ENCODE data around the gene AMMECR1. TPM values are rescaled to one million over a fixed set of nuclear protein-coding genes. Genes with fewer than 3 reads are reported as not detected.

AMMECR1 gene
- total and polyA plus RNA-seq, 5 experiments from 2014 or later = 4.7 to 12.1 (median 6.6) TPM

DNA sequence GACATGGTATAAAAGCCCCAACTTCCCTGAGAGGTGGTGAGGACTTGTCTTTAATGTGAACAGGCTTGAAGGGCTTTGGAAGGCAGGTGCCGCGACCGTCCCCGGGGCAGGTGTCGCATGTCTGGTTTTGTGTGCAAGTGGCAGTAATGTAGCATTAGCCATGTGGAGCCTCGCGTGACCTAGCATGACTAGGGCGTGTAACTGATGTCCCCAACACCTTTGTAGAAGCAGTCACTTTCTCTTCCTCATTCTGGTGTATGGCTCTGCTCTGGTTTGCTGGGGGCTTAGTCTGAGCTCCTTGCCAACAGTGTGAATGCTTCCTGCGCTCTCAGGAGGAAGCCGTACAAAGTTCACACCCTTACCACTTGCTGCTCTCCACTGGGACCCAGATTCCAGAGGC, 145.7 kb downstream of the AMMECR1 start:
- Mint-ChIP-seq H3K4me3 (no peak overlapping the region), H3K36me3 (peaks cover 0 to 26% (median 6%) of the 10 kb centered on the region in 3 donors), H3K27ac (peak overlapping the region in 1 of 10 donors; percentile 67), H3K27me3 (no peaks in the 10 kb centered on the region), H3K9me3 (no peaks in the 10 kb centered on the region), H3K4me1 (peaks cover 0 to 6% (median 3%) of the 10 kb centered on the region in 4 donors)
- POLR2A ChIA-PET = no interaction called here
- DNase-seq = peak in 1 of 10 donors; percentile 4
- ATAC-seq = peak in 1 of 2 donors; percentile 28

DNA sequence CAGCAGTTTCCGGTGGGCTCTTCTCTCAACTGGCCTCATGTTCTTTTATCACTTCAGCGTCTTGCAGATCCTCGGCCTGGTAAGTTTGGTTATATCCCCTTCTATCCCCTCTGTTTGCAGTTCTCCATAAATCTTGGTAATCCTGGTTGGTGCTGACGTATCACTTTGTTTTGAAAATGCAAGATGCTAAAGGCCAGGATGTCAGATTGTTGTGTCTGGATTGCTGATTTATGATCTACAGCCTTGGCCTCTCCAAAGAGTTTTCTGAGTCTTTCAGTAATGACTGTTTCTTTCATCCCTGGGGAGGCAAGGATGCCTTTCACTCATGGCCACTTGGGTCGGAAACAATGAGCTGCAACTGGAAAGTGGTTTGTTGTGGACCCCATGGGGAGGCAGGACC, 146.4 kb downstream of the AMMECR1 start:
- DNase-seq (no peak), ATAC-seq (no peak)
- Mint-ChIP-seq H3K36me3 (peaks cover 0 to 26% (median 6%) of the 10 kb centered on the region in 3 donors), H3K4me3 (no peak overlapping the region), H3K27ac (no peak overlapping the region), H3K4me1 (peaks cover 0 to 6% (median 3%) of the 10 kb centered on the region in 4 donors), H3K9me3 (no peaks in the 10 kb centered on the region), H3K27me3 (no peaks in the 10 kb centered on the region)
- POLR2A ChIA-PET = no interaction called here

DNA sequence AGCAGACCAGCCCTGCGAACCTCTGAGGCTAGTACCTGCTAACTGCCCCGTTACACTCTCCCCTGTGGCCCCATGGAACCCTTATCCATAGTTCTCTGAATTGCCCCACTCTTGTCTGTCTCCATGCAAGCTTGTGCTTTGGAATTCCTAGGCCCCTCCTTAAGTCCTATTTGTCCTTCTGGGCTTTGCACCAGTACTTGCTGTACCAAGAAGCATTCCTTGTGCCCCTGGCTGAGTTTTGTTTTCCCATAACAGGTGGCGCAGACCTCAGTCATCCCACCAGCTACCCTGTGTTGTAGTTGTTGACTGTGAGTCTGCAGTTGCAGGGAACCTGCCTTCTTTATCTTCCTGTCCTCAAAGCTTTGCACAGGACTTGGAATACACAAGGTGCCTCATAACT, 147.9 kb downstream of the AMMECR1 start:
- Mint-ChIP-seq H3K4me1 (peaks cover 0 to 6% (median 3%) of the 10 kb centered on the region in 4 donors), H3K27ac (no peak overlapping the region), H3K36me3 (peaks cover 0 to 23% (median 6%) of the 10 kb centered on the region in 3 donors), H3K9me3 (no peaks in the 10 kb centered on the region), H3K27me3 (no peaks in the 10 kb centered on the region), H3K4me3 (no peak overlapping the region)
- POLR2A ChIA-PET = no interaction called here
- ATAC-seq (no peak), DNase-seq (no peak)

DNA sequence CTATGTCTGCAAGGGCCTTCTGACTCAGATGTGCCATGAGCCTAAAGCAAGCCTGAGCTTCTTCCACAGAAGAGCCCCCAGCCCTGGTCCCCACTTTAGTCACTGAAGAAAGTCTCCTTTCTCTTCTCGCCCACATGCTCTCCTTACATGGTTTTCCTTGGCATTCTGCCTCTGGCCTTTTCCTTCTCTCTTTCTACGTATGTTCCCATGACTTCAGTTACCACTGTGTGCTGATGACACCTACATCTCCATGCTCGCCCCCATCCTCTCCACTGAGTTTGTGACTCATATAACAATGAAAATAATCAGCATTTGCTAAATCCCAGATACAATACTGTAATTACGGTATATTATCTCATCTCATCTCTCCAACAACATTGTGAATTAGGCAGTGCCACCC, 149.3 kb downstream of the AMMECR1 start:
- Mint-ChIP-seq H3K27me3 (no peaks in the 10 kb centered on the region), H3K9me3 (no peaks in the 10 kb centered on the region), H3K4me1 (peaks cover 0 to 6% (median 2%) of the 10 kb centered on the region in 4 donors), H3K27ac (peak overlapping the region in 2 of 10 donors; percentile 55 to 64), H3K36me3 (peaks cover 0 to 19% (median 5%) of the 10 kb centered on the region in 3 donors), H3K4me3 (no peak overlapping the region)
- no peak for ATAC-seq
- POLR2A ChIA-PET = no interaction called here
- no peak for DNase-seq

DNA sequence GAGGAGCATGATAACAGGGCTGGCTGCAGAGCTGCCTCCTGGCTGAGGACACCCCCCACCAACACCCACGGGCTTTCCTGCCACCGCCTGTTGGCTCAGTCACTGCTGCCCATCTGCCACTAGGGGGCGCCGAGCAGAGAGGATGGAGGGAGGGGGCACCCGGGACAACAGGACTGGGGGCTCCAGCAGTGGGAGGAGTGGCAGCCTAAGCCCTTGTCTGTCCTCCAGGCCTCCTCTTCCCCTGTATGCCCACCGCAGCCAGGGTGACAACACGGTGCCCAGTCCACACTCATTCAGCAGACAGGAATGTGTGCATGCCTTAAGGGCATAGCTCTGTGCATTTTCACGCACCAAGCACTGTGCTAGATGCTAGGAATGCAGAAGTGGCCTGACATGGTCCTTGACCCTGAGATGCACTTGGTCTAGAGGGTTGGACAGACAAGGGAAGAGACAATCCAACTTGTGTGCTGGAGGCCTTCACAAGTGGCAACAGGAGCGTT, 149.9 kb downstream of the AMMECR1 start:
- POLR2A ChIA-PET = no interaction called here
- H3K4me1 Mint-ChIP-seq = peaks cover 0 to 6% (median 2%) of the 10 kb centered on the region in 4 donors
- H3K27me3 Mint-ChIP-seq = no peaks in the 10 kb centered on the region
- no peak overlapping the region for H3K27ac Mint-ChIP-seq
- no peak overlapping the region for H3K4me3 Mint-ChIP-seq
- peaks cover 0 to 13% (median 2%) of the 10 kb centered on the region in 3 donors for H3K36me3 Mint-ChIP-seq
- ATAC-seq = peak; percentile 39 to 44
- peak in 9 of 10 donors; percentile 10 to 67 (median 32) for DNase-seq
- H3K9me3 Mint-ChIP-seq = no peaks in the 10 kb centered on the region

DNA sequence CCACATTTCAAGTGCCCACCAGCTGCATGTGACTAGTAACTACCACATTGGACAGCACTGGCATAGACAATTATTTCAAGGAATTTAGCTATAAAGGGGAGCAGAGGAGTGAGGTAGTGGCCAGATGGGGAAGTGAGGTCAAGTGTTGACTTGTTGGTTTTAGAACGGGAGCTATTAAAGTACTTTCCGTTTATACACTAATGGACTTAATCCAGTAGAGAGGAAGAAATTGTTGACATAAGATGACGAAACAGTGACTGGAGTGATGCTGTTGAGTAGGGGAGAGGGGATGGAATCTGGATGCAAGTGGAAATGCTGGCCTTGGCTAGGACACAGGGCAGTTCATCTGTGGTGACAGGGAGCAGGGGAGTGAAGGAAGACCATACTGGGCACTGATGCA, 154.4 kb downstream of the AMMECR1 start:
- ATAC-seq = no peak
- Mint-ChIP-seq H3K36me3 (no peaks in the 10 kb centered on the region), H3K27me3 (no peaks in the 10 kb centered on the region)

DNA sequence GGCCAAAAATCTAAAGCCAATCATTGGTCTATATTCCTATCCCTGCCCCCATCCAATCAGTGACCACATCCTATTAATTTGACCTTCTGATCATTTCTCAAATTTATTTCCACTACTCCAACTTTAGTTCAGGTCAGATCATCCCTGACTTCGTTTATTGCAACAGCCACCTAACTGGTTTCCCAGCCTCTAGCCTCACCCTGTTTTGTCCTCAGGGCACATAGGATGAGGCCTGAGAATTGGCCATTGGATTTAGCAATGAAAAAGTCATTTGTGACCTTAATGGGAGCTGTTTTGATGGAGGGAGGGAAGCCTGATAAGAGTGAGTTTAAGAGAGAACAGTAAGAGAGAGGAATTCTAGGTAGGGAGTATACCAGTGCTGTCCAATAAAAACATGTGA, 155.0 kb downstream of the AMMECR1 start:
- POLR2A ChIA-PET = no interaction called here
- no peaks in the 10 kb centered on the region for H3K36me3 Mint-ChIP-seq
- no peak for ATAC-seq

More for the DNA sequence above, 154.4 kb downstream of the AMMECR1 start:
- Mint-ChIP-seq H3K4me1 (peaks cover 7 to 12% (median 8%) of the 10 kb centered on the region in 4 donors), H3K4me3 (no peak overlapping the region), H3K9me3 (no peaks in the 10 kb centered on the region), H3K27ac (no peak overlapping the region)
- POLR2A ChIA-PET = no interaction called here
- DNase-seq = no peak

DNA sequence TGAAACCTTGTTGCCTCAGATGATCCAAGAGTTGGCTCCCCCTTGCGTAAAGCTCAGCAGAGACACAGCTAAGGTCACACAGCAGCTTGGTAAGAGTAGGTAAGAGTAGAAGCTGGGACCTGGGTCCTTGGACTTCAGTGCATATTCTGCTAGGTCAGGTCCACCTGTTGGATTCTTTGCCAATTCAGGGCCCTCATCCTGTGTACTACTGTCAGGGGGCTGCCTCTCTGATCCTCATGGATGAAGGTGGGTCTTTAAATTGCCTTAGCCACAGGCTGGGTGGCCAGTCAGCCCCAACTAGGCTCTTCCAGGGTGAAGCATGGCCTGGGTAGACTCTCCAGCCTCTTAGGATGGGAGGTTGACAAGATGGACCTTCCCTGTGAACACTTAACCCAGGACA, 155.8 kb downstream of the AMMECR1 start:
- no peaks in the 10 kb centered on the region for H3K36me3 Mint-ChIP-seq
- H3K4me3 Mint-ChIP-seq = no peak overlapping the region
- no peak overlapping the region for H3K27ac Mint-ChIP-seq
- POLR2A ChIA-PET = no interaction called here
- DNase-seq (no peak), ATAC-seq (no peak)
- no peaks in the 10 kb centered on the region for H3K9me3 Mint-ChIP-seq
- peaks cover 7 to 13% (median 10%) of the 10 kb centered on the region in 4 donors for H3K4me1 Mint-ChIP-seq
- no peaks in the 10 kb centered on the region for H3K27me3 Mint-ChIP-seq

More for the DNA sequence above, 155.0 kb downstream of the AMMECR1 start:
- DNase-seq = no peak
- Mint-ChIP-seq H3K27me3 (no peaks in the 10 kb centered on the region), H3K4me3 (no peak overlapping the region), H3K27ac (no peak overlapping the region), H3K4me1 (peaks cover 7 to 12% (median 8%) of the 10 kb centered on the region in 4 donors), H3K9me3 (no peaks in the 10 kb centered on the region)

DNA sequence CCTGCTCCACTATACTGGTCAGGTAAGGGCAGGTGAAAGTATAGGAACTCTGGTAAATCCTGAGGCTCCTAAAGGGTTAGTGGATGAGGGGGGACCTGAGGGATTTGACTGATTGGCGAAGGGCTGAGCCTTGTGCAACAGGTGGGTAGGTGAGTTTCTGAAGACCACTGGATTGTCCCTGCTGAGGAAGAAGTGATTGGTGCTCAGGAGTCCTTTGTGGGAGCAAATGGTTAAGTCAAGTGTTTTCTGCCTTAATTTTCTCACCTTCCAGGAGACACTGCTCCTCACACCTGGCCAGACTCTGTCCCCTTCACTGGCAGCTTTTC, 156.6 kb downstream of the AMMECR1 start:
- Mint-ChIP-seq H3K27ac (no peak overlapping the region), H3K36me3 (no peaks in the 10 kb centered on the region), H3K4me3 (no peak overlapping the region), H3K4me1 (peaks cover 7 to 13% (median 10%) of the 10 kb centered on the region in 4 donors), H3K27me3 (no peaks in the 10 kb centered on the region), H3K9me3 (no peaks in the 10 kb centered on the region)
- no peak for DNase-seq
- ATAC-seq = no peak
- POLR2A ChIA-PET = no interaction called here

DNA sequence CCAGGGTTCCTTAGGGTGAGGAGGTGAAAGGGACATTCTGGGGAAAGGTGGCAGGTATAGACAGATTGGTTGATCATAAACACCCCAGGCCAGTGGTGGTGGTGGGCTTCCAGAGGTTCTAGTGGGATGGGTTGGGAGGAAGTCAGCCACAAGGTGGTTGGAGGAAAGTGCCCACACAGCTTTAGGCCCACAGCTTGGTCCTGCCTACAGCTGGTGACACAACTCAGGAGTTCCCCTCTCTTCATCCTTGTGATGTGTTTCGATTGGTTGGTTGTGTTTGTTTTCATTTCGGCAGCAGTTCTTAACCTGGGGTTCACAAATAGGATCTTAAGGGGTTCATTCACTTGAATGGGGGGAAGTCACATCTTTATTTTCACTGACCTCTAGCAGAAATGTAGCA, 158.0 kb downstream of the AMMECR1 start:
- POLR2A ChIA-PET = no interaction called here

DNA sequence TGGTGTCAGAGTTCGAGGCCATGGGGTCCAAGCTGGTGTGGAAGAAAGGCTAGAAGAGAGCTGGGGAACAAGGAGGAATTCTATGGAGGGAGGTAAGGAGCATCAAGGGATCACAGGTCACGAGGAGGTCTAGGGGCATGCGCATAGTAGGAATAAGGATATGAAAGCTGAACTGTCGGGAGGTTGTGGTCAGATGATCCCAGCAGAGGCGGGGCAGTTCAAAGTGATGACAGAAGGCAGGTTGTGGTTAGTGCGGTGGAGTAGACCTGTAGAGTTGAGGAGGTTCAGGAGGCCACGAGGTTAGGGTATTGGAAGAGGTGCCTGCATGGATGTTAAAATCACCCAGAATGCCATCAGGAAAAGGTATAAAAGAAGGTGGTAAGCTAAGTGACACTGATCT, 158.7 kb downstream of the AMMECR1 start:
- no peak overlapping the region for H3K4me3 Mint-ChIP-seq
- DNase-seq = no peak
- H3K36me3 Mint-ChIP-seq = peaks cover 0 to 6% (median 0%) of the 10 kb centered on the region in 3 donors
- no peaks in the 10 kb centered on the region for H3K9me3 Mint-ChIP-seq
- H3K27me3 Mint-ChIP-seq = no peaks in the 10 kb centered on the region
- H3K27ac Mint-ChIP-seq = peak overlapping the region in 5 of 10 donors; percentile 10 to 79 (median 51)
- ATAC-seq = no peak
- POLR2A ChIA-PET = no interaction called here
- peaks cover 7 to 16% (median 12%) of the 10 kb centered on the region in 4 donors for H3K4me1 Mint-ChIP-seq

More for the DNA sequence above, 158.0 kb downstream of the AMMECR1 start:
- ATAC-seq (no peak), DNase-seq (no peak)
- no peak overlapping the region for H3K4me3 Mint-ChIP-seq
- H3K27ac Mint-ChIP-seq = peak overlapping the region in 2 of 10 donors; percentile 36 to 79
- H3K9me3 Mint-ChIP-seq = no peaks in the 10 kb centered on the region
- peaks cover 0 to 6% (median 0%) of the 10 kb centered on the region in 3 donors for H3K36me3 Mint-ChIP-seq
- H3K27me3 Mint-ChIP-seq = no peaks in the 10 kb centered on the region
- peaks cover 7 to 16% (median 12%) of the 10 kb centered on the region in 4 donors for H3K4me1 Mint-ChIP-seq

DNA sequence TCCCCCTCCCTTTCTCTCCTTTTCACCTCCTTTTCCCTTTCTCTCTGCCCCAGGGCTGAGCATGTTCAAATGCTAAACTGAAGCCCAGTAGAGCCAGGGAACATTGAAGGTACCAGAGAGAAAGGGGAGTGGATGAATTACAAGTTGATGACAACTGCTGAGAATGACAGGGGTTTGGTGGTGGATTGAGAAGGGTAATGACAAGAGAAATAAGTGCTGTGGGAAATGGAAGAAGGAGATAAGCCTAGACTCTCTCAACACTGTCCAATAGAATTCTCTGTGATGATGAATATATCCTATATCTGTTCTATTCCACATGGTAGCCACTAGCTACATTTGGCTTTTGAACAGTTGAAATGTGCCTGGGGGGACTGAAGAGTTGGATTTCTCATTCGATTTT, 160.4 kb downstream of the AMMECR1 start:
- no peak overlapping the region for H3K4me3 Mint-ChIP-seq
- ATAC-seq (no peak), DNase-seq (no peak)
- H3K4me1 Mint-ChIP-seq = peaks cover 7 to 16% (median 12%) of the 10 kb centered on the region in 4 donors
- no peaks in the 10 kb centered on the region for H3K27me3 Mint-ChIP-seq
- H3K27ac Mint-ChIP-seq = peak overlapping the region in 1 of 10 donors; percentile 43
- no peaks in the 10 kb centered on the region for H3K9me3 Mint-ChIP-seq
- H3K36me3 Mint-ChIP-seq = peaks cover 0 to 13% (median 0%) of the 10 kb centered on the region in 3 donors
- POLR2A ChIA-PET = no interaction called here

DNA sequence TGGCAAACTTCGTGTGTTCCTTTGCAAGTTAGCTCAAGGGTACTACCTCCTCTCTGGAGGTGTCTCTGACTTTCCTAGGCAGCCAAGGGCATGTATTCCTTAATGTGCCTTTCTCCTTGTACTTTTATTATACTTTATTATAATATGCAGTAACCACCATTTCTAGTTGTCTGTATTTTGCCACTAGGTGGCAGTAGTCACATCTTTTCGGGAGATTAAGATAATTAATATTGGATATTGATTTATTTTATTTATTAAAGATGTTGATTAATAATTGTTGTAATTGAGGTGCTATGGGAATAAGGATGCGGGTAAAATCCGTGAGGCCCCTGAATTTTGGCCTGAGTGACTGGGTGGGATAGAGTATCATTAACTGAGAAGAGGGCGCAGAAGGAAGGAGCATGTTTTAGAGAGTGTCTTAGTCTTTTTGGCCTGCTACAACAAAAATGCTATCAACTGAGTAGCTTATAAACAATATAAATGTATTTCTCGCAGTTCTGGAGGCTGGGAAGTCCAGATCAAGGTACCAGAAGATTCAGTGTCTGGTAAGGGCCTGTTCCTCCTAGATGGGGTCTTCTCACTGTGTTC, 161.6 kb downstream of the AMMECR1 start:
- Mint-ChIP-seq H3K9me3 (no peaks in the 10 kb centered on the region), H3K27me3 (no peaks in the 10 kb centered on the region), H3K4me1 (peaks cover 7 to 16% (median 12%) of the 10 kb centered on the region in 4 donors), H3K36me3 (peaks cover 0 to 13% (median 0%) of the 10 kb centered on the region in 3 donors), H3K4me3 (no peak overlapping the region), H3K27ac (no peak overlapping the region)
- DNase-seq = peak in 3 of 10 donors; percentile 1 to 25 (median 24)
- ATAC-seq = no peak
- POLR2A ChIA-PET = no interaction called here

DNA sequence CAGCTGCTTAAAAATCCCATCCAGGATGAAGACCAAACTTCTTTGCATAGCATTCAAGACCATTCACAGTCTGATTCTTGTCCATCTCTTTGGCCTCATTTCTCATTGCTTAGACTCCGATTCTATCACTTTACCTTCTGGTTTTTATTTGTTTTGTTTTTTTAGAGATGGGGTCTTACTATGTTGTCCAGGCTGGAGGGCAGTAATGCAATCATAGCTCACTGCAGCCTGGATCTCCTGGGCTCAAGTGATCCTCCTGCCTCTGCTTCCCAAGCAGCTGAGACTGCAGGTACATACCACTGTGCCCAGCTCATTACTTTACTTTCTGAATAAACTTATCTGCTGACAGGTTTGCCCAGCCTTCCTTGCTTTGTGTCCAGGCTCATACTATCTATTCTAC, 162.1 kb downstream of the AMMECR1 start:
- Mint-ChIP-seq H3K9me3 (no peaks in the 10 kb centered on the region), H3K4me1 (peaks cover 7 to 16% (median 12%) of the 10 kb centered on the region in 4 donors), H3K27ac (no peak overlapping the region), H3K36me3 (peaks cover 0 to 13% (median 0%) of the 10 kb centered on the region in 3 donors), H3K4me3 (no peak overlapping the region), H3K27me3 (no peaks in the 10 kb centered on the region)
- DNase-seq (no peak), ATAC-seq (no peak)
- POLR2A ChIA-PET = no interaction called here

Data from naive thymus-derived CD8-positive, alpha-beta T cell (primary cell).